IPS DF 6.9 (cell line): ENCODE data around the gene POLR3C.

Experiments used
- DNase-seq: peaks from one replicate; pipeline ENCODE4 v3.0.0-alpha.2; 2013; ENCODE audit warnings: low read depth, low spot score
- H3K27ac ChIP-seq: one replicate; pipeline ENCODE4 v1.5.1; 2013; ENCODE audit warnings: low read length, control low read depth
- H3K27me3 ChIP-seq: 2 replicates; pipeline ENCODE4 v1.6.1; 2013; ENCODE audit warnings: mild to moderate bottlenecking, low read length; ENCODE audit not compliant: control insufficient read depth, insufficient read depth
- H3K36me3 ChIP-seq: 2 replicates; pipeline ENCODE4 v1.6.1; 2013; ENCODE audit warnings: low read length; ENCODE audit not compliant: control insufficient read depth, insufficient read depth
- H3K4me1 ChIP-seq: 2 replicates; pipeline ENCODE4 v1.6.1; 2013; ENCODE audit warnings: low read length; ENCODE audit not compliant: control insufficient read depth, insufficient read depth
- H3K4me3 ChIP-seq: 2 replicates; pipeline ENCODE4 v1.5.1; 2013; ENCODE audit warnings: mild to moderate bottlenecking, low read length
- H3K9me3 ChIP-seq: 2 replicates; pipeline ENCODE4 v1.6.1; 2013; ENCODE audit warnings: low read length, inconsistent platforms; ENCODE audit not compliant: control insufficient read depth, insufficient read depth
- WGBS: extraction: QIAGEN DNeasy Blood & Tissue Kit; methylation state at CpG from one replicate; pipeline ENCODE4 v1.1.7; 2013; ENCODE audit warnings: mixed read lengths, missing lambda C conversion rate; ENCODE audit not compliant: insufficient read length, insufficient coverage; 5-methylcytosine and 5-hydroxymethylcytosine counted together

The POLR3C gene

GRCh38 chr1:145887631-145888030 is 63.6 kb downstream of the POLR3C start:
- no peak for DNase-seq
- Histone ChIP-seq H3K36me3 (no peaks in the 10 kb centered on the region), H3K9me3 (no peaks in the 10 kb centered on the region), H3K4me3 (no peak overlapping the region), H3K27ac (no peak overlapping the region), H3K27me3 (no peaks in the 10 kb centered on the region; the same call in 1 of the 2 replicates), H3K4me1 (no peaks in the 10 kb centered on the region; the same call in 1 of the 2 replicates)
- no CpG with 5 or more reads among the region's 5 CpGs for WGBS

GRCh38 chr1:145889722-145890121 is 65.7 kb downstream of the POLR3C start:
- DNase-seq: no peak
- Histone ChIP-seq H3K9me3 (no peaks in the 10 kb centered on the region), H3K36me3 (no peaks in the 10 kb centered on the region), H3K27ac (no peak overlapping the region), H3K4me3 (no peak overlapping the region), H3K27me3 (no peaks in the 10 kb centered on the region; the same call in 1 of the 2 replicates), H3K4me1 (no peaks in the 10 kb centered on the region; the same call in 1 of the 2 replicates)
- no CpG with 5 or more reads among the region's 3 CpGs for WGBS

GRCh38 chr1:145891143-145891542 is 67.1 kb downstream of the POLR3C start:
- Histone ChIP-seq H3K36me3 (no peaks in the 10 kb centered on the region), H3K27ac (no peak overlapping the region), H3K9me3 (no peaks in the 10 kb centered on the region), H3K4me1 (no peaks in the 10 kb centered on the region; the same call in 1 of the 2 replicates), H3K4me3 (no peak overlapping the region), H3K27me3 (no peaks in the 10 kb centered on the region)
- no peak for DNase-seq
- WGBS: no CpG with 5 or more reads among the region's 1 CpG

- Histone ChIP-seq H3K9me3 (no peaks in the 10 kb centered on the region), H3K27ac (no peak overlapping the region), H3K4me1 (no peaks in the 10 kb centered on the region; the same call in 1 of the 2 replicates), H3K27me3 (no peaks in the 10 kb centered on the region), H3K4me3 (no peak overlapping the region), H3K36me3 (no peaks in the 10 kb centered on the region)
- peak; percentile 97 for DNase-seq
- no CpG with 5 or more reads among the region's 6 CpGs for WGBS
Observed at GRCh38 chr1:145891587-145892485, 67.8 kb downstream of the POLR3C start.

GRCh38 chr1:145892486-145893087 is 68.6 kb downstream of the POLR3C start:
- no CpG with 5 or more reads among the region's 3 CpGs for WGBS
- Histone ChIP-seq H3K4me1 (no peaks in the 10 kb centered on the region; the same call in 1 of the 2 replicates), H3K4me3 (no peak overlapping the region), H3K36me3 (no peaks in the 10 kb centered on the region), H3K27ac (no peak overlapping the region), H3K9me3 (no peaks in the 10 kb centered on the region), H3K27me3 (no peaks in the 10 kb centered on the region)
- no peak for DNase-seq

- Histone ChIP-seq H3K27me3 (no peaks in the 10 kb centered on the region), H3K36me3 (no peaks in the 10 kb centered on the region), H3K4me1 (no peaks in the 10 kb centered on the region; the same call in 1 of the 2 replicates), H3K4me3 (no peak overlapping the region), H3K9me3 (no peaks in the 10 kb centered on the region), H3K27ac (no peak overlapping the region)
- no CpG with 5 or more reads among the region's 7 CpGs for WGBS
- DNase-seq: no peak
Observed at GRCh38 chr1:145893306-145894055, 69.5 kb downstream of the POLR3C start.
